ENCODE data around the gene FBRSL1.

Gene FBRSL1

DNA sequence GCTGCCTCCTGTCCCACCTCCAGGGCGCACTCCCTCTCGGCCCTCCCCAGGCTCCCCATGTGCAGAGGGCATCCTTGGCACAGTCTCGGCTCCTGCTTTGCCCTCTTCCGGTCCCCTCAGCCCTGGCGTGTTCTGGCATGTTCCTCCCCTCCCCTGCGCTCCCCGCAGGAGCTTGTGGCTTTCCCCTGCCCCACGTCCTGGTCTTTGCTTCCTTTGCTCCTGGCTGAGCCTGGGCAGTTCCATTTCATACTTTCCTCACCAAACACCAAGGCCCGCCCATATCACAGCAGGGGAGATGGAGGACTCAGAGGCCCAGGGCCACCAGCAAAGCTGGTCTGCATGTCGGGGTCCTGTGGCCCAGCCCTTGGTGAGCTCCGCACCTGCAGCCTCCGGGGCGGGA, 56.0 kb downstream of the FBRSL1 start:
- DNase-seq (ENCODE audit: low read depth, low spot score), result no peak
- ChIA-PET POLR2A (interaction anchor here (0.6 kb wide), 1 partner anchor 17 kb away, joined by 3 read pairs; no protein-coding TSS in a partner anchor), CTCF (interaction anchor here (0.7 kb wide), 1 partner anchor 104 kb away, joined by 3 read pairs; no protein-coding TSS in a partner anchor)
- no peak overlapping the region for H3K4me3 ChIP-seq (ENCODE audit: low read depth, low read length)
- TF ChIP-seq, protein P1, sequence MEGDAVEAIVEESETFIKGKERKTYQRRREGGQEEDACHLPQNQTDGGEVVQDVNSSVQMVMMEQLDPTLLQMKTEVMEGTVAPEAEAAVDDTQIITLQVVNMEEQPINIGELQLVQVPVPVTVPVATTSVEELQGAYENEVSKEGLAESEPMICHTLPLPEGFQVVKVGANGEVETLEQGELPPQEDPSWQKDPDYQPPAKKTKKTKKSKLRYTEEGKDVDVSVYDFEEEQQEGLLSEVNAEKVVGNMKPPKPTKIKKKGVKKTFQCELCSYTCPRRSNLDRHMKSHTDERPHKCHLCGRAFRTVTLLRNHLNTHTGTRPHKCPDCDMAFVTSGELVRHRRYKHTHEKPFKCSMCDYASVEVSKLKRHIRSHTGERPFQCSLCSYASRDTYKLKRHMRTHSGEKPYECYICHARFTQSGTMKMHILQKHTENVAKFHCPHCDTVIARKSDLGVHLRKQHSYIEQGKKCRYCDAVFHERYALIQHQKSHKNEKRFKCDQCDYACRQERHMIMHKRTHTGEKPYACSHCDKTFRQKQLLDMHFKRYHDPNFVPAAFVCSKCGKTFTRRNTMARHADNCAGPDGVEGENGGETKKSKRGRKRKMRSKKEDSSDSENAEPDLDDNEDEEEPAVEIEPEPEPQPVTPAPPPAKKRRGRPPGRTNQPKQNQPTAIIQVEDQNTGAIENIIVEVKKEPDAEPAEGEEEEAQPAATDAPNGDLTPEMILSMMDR (IDR thresholded peaks at IDR 0.05; ENCODE audit: insufficient read depth, low read length, missing control alignments), result no peak

DNA sequence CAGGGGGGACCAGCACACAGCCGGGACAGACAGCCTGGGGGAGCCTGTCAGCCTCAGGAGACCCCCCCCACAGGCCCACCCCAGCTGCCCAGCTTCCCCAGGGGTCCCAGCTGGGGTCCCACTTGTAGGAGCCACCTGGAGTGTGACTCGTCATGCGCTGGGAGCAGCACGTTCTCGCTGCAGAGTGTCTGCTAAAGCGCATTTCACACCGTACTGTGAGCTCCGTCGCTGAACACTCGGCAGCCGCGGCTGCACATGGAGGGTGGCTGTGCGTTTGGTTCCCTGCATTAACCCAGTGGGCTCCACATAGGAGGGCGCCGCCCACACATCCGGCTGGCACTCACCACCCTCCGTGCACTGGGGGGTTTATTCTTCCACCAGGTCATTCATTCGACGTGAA, 56.7 kb downstream of the FBRSL1 start:
- CTCF ChIA-PET, result no interaction called here
- DNase-seq (ENCODE audit: low read depth, low spot score), result no peak
- H3K4me3 ChIP-seq (ENCODE audit: low read depth, low read length), result no peak overlapping the region
- POLR2A ChIA-PET, result no interaction called here
- TF ChIP-seq, protein P1 (IDR thresholded peaks at IDR 0.05; ENCODE audit: insufficient read depth, low read length, missing control alignments), result no peak

DNA sequence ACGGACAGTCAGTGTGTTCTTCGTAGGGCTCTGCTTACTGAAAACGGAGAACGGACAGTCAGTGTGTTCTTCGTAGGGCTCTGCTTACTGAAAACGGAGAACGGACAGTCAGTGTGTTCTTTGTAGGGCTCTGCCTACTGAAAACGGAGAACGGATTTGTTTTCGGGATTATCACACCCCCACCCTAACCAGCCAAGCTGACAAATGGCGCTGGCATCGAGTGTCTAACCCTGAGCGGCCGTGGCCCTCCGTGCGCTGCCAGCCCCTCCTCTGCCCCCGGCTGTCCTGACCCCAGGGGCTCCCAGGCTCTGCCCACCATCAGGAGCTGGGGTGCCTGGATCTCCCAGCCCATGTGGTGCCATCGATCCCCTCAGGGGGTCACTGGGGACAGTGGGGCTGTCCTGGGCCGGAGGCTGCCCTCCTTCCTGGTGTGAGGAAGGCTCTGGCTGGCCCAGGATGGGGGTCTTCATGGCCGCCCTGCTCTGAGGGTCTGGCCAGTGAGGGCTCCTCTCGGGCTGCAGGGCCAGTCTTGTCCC, 57.3 kb downstream of the FBRSL1 start:
- no peak for DNase-seq (ENCODE audit: low read depth, low spot score)
- ChIA-PET CTCF (no interaction called here), POLR2A (no interaction called here)
- TF ChIP-seq, protein P1 (IDR thresholded peaks at IDR 0.05; ENCODE audit: insufficient read depth, low read length, missing control alignments), result no peak
- H3K4me3 ChIP-seq (ENCODE audit: low read depth, low read length), result no peak overlapping the region

DNA sequence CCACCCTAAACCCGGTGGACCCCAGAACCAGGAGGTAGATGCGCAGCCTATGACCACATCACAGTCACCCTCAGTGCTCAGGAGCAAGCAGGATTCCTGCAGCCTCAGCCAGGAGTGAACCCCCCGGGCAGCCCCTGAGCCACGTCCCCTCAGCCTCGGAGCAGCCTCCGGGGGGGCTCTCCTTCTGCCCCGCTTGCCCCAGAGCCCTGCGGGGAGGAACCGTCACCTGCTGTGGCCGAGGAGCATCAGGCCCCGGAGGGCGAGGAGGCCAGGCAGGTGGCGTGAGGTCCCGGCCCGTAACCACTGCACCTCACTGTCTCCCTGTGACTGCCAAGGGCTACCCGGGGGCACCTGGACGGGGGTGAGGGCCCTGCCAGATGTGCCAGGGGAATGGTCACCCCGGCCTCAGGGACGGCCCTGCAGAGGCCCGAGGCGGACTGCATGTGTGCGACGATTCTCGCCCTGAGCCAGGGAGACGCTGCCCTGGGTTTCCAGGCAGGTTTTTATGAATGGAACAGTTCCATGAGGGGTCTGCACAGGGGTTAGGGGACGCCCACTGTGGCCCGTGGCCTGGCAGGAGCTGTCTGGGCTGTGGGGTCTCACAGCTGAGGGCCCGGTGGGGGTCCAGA, 58.6 kb downstream of the FBRSL1 start:
- TF ChIP-seq, protein P1 (IDR thresholded peaks at IDR 0.05; ENCODE audit: insufficient read depth, low read length, missing control alignments), result no peak
- ChIA-PET POLR2A (no interaction called here), CTCF (interaction anchor here (0.9 kb wide), 1 partner anchor 13 kb away, joined by 3 read pairs; no protein-coding TSS in a partner anchor)
- no peak overlapping the region for H3K4me3 ChIP-seq (ENCODE audit: low read depth, low read length)
- DNase-seq (ENCODE audit: low read depth, low spot score), result no peak

DNA sequence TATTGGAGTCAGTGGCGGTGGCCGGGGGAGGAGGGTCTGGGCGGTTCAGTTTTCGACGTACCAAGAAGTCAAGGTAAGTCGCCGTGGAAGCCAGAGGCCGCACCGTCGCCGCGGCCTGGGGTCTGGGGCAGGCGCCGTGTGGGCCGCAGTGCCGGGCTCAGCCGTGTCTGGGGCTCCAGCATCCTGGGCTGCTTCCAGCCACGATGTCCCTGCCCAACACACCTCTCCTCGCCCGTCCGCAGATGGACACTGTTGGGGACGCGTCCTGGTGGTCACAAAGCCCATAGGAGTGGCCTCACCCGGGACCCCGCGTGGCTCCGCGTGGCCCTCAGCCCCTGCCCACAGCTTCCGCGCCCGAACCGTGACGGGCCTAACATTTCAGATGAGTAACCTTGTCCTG, 59.1 kb downstream of the FBRSL1 start:
- TF ChIP-seq, protein P1 (IDR thresholded peaks at IDR 0.05; ENCODE audit: insufficient read depth, low read length, missing control alignments), result no peak
- POLR2A ChIA-PET, result no interaction called here
- DNase-seq (ENCODE audit: low read depth, low spot score), result no peak
- no peak overlapping the region for H3K4me3 ChIP-seq (ENCODE audit: low read depth, low read length)
- CTCF ChIA-PET, result interaction anchor here (0.9 kb wide), 1 partner anchor 12 kb away, joined by 3 read pairs; no protein-coding TSS in a partner anchor

DNA sequence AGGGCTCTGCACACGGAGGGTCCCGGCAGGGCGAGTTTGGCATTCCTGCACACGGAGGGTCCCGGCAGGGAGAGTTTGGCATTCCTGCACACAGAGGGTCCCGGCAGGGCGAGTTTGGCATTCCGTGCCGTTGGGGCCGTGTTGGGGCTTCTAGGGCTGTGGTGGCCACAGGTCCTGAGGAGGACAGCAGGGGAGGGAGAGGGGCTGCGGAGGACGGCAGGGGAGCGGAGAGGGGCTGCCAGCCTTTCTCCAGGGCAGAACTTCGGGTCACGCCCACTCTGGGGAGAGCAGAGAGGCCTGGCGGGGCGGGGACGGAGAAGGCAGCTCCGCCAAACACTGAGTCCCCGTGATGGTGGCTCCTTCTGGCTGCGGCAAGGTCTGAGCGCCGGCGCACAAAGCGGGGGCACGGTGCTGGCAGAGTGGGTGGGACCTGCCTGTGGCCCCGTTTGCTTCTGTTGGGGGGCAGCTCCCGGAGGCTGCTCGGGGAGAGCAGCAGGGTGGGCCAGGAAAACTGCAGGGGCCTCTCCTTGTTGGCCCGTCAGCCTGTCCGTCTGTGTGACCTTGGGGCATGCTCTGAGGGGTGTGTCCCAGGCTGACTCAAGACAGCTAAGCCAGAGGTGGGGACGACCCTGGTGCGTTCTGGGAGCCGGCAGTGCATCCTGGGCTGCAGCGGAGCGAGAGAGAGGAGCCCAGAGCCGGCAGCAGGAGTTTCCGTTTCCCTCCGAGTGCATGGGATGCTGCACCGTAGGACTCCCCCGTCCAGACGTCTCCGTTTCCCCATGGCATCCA, 60.3 kb downstream of the FBRSL1 start:
- DNase-seq (ENCODE audit: low read depth, low spot score), result no peak
- CTCF ChIA-PET, result interaction anchor here (1.3 kb wide), 1 partner anchor 11 kb away, joined by 3 read pairs; no protein-coding TSS in a partner anchor
- POLR2A ChIA-PET, result no interaction called here
- TF ChIP-seq, protein P1 (IDR thresholded peaks at IDR 0.05; ENCODE audit: insufficient read depth, low read length, missing control alignments), result no peak
- H3K4me3 ChIP-seq (ENCODE audit: low read depth, low read length), result no peak overlapping the region

Data from AG04449 (cell line).